ENCODE data around the gene TTYH2. TPM values are rescaled to one million over a fixed set of nuclear protein-coding genes. Genes with fewer than 3 reads are reported as not detected.

Gene TTYH2
- total and polyA plus RNA-seq, 2 experiments from 2014 or later: 1.4 to 3.9 TPM

DNA sequence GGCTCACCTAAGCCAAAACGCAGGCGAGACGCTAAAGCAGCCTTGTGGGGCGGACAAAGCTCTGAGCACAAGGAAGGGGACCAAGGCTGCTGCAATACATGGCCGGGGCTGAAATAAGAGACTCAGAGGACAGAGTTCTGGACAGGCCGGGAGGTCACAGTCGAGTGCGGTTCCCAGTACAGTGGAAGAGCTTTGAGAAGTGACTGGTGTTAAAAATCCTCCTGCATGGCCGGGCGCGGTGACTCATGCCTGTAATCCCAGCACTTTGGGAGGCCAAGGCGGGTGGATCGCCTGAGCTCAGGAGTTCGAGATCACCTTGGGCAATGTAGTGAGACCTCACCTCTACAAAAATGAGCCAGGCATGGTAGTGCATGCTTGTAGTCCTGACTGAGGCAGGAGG is 10.5 kb downstream of the TTYH2 start:
- no peaks in the 10 kb centered on the region; the same call in 2 of the 3 replicates for H3K9me3 Mint-ChIP-seq
- no peaks in the 10 kb centered on the region for H3K9me2 ChIP-seq (ENCODE audit: insufficient read depth)
- H3K36me3 ChIP-seq (ENCODE audit: insufficient read depth): no peaks in the 10 kb centered on the region
- no peak overlapping the region for H3K4me3 ChIP-seq
- H3K27me3 Mint-ChIP-seq (ENCODE audit: insufficient read depth, low read depth, poor library complexity): peaks cover 9% of the 10 kb centered on the region
- no peak overlapping the region for H3K4me3 Mint-ChIP-seq
- H3K79me2 ChIP-seq (replicated peaks; ENCODE audit: insufficient read depth): no peaks in the 10 kb centered on the region
- H3K36me3 Mint-ChIP-seq (ENCODE audit: low read depth): no peaks in the 10 kb centered on the region; the same call in 2 of the 3 replicates
- ATAC-seq (no peak), DNase-seq (ENCODE audit: low spot score) (no peak)
- no peak overlapping the region for H3K27ac ChIP-seq (ENCODE audit: low read depth)
- H2AFZ ChIP-seq: no peak overlapping the region
- no peak overlapping the region for H3K27ac Mint-ChIP-seq
- H4K20me1 ChIP-seq (replicated peaks; ENCODE audit: insufficient read depth): no peaks in the 10 kb centered on the region
- no peaks in the 10 kb centered on the region for H3K27me3 ChIP-seq (ENCODE audit: insufficient read depth)
- peaks cover 10% of the 10 kb centered on the region; the same call in 1 of the 3 replicates for H3K4me1 Mint-ChIP-seq
- no peak overlapping the region for H3K4me2 ChIP-seq
- no peaks in the 10 kb centered on the region for H3F3A ChIP-seq (replicated peaks; ENCODE audit: low read depth)
- H3K4me1 ChIP-seq (ENCODE audit: insufficient read depth): no peaks in the 10 kb centered on the region
- TF ChIP-seq, protein P1, sequence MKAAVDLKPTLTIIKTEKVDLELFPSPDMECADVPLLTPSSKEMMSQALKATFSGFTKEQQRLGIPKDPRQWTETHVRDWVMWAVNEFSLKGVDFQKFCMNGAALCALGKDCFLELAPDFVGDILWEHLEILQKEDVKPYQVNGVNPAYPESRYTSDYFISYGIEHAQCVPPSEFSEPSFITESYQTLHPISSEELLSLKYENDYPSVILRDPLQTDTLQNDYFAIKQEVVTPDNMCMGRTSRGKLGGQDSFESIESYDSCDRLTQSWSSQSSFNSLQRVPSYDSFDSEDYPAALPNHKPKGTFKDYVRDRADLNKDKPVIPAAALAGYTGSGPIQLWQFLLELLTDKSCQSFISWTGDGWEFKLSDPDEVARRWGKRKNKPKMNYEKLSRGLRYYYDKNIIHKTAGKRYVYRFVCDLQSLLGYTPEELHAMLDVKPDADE (IDR thresholded peaks at IDR 0.05): no peak
- TF ChIP-seq CREB1 (CRISPR knock-in tag; IDR thresholded peaks at IDR 0.05; ENCODE audit: low read depth): no peak
- TF ChIP-seq EZH2phosphoT487 (IDR thresholded peaks at IDR 0.05; ENCODE audit: unreplicated experiment): no peak
- TF ChIP-seq, protein P2, sequence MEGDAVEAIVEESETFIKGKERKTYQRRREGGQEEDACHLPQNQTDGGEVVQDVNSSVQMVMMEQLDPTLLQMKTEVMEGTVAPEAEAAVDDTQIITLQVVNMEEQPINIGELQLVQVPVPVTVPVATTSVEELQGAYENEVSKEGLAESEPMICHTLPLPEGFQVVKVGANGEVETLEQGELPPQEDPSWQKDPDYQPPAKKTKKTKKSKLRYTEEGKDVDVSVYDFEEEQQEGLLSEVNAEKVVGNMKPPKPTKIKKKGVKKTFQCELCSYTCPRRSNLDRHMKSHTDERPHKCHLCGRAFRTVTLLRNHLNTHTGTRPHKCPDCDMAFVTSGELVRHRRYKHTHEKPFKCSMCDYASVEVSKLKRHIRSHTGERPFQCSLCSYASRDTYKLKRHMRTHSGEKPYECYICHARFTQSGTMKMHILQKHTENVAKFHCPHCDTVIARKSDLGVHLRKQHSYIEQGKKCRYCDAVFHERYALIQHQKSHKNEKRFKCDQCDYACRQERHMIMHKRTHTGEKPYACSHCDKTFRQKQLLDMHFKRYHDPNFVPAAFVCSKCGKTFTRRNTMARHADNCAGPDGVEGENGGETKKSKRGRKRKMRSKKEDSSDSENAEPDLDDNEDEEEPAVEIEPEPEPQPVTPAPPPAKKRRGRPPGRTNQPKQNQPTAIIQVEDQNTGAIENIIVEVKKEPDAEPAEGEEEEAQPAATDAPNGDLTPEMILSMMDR (conservative IDR thresholded peaks at IDR 0.05; ENCODE audit: low read depth in 2 of 2): no peak
- no peak for TF ChIP-seq JUNB (IDR thresholded peaks at IDR 0.05; ENCODE audit: unreplicated experiment)
- no peak for TF ChIP-seq ZNF331 (CRISPR knock-in tag; IDR thresholded peaks at IDR 0.05; ENCODE audit: low read depth)
- TF ChIP-seq EZH2 (IDR thresholded peaks at IDR 0.05; ENCODE audit: low read depth, unreplicated experiment): no peak
- TF ChIP-seq, protein P3, sequence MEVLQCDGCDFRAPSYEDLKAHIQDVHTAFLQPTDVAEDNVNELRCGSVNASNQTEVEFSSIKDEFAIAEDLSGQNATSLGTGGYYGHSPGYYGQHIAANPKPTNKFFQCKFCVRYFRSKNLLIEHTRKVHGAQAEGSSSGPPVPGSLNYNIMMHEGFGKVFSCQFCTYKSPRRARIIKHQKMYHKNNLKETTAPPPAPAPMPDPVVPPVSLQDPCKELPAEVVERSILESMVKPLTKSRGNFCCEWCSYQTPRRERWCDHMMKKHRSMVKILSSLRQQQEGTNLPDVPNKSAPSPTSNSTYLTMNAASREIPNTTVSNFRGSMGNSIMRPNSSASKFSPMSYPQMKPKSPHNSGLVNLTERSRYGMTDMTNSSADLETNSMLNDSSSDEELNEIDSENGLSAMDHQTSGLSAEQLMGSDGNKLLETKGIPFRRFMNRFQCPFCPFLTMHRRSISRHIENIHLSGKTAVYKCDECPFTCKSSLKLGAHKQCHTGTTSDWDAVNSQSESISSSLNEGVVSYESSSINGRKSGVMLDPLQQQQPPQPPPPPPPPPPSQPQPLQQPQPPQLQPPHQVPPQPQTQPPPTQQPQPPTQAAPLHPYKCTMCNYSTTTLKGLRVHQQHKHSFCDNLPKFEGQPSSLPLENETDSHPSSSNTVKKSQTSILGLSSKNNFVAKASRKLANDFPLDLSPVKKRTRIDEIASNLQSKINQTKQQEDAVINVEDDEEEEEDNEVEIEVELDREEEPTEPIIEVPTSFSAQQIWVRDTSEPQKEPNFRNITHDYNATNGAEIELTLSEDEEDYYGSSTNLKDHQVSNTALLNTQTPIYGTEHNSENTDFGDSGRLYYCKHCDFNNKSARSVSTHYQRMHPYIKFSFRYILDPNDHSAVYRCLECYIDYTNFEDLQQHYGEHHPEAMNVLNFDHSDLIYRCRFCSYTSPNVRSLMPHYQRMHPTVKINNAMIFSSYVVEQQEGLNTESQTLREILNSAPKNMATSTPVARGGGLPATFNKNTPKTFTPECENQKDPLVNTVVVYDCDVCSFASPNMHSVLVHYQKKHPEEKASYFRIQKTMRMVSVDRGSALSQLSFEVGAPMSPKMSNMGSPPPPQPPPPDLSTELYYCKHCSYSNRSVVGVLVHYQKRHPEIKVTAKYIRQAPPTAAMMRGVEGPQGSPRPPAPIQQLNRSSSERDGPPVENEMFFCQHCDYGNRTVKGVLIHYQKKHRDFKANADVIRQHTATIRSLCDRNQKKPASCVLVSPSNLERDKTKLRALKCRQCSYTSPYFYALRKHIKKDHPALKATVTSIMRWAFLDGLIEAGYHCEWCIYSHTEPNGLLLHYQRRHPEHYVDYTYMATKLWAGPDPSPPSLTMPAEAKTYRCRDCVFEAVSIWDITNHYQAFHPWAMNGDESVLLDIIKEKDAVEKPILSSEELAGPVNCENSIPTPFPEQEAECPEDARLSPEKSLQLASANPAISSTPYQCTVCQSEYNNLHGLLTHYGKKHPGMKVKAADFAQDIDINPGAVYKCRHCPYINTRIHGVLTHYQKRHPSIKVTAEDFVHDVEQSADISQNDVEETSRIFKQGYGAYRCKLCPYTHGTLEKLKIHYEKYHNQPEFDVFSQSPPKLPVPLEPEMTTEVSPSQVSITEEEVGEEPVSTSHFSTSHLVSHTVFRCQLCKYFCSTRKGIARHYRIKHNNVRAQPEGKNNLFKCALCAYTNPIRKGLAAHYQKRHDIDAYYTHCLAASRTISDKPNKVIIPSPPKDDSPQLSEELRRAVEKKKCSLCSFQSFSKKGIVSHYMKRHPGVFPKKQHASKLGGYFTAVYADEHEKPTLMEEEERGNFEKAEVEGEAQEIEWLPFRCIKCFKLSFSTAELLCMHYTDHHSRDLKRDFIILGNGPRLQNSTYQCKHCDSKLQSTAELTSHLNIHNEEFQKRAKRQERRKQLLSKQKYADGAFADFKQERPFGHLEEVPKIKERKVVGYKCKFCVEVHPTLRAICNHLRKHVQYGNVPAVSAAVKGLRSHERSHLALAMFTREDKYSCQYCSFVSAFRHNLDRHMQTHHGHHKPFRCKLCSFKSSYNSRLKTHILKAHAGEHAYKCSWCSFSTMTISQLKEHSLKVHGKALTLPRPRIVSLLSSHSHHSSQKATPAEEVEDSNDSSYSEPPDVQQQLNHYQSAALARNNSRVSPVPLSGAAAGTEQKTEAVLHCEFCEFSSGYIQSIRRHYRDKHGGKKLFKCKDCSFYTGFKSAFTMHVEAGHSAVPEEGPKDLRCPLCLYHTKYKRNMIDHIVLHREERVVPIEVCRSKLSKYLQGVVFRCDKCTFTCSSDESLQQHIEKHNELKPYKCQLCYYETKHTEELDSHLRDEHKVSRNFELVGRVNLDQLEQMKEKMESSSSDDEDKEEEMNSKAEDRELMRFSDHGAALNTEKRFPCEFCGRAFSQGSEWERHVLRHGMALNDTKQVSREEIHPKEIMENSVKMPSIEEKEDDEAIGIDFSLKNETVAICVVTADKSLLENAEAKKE (CRISPR knock-in tag; IDR thresholded peaks at IDR 0.05): no peak
- TF ChIP-seq POLR2AphosphoS5 (IDR thresholded peaks at IDR 0.05; ENCODE audit: low read depth): no peak
- TF ChIP-seq, protein P4, sequence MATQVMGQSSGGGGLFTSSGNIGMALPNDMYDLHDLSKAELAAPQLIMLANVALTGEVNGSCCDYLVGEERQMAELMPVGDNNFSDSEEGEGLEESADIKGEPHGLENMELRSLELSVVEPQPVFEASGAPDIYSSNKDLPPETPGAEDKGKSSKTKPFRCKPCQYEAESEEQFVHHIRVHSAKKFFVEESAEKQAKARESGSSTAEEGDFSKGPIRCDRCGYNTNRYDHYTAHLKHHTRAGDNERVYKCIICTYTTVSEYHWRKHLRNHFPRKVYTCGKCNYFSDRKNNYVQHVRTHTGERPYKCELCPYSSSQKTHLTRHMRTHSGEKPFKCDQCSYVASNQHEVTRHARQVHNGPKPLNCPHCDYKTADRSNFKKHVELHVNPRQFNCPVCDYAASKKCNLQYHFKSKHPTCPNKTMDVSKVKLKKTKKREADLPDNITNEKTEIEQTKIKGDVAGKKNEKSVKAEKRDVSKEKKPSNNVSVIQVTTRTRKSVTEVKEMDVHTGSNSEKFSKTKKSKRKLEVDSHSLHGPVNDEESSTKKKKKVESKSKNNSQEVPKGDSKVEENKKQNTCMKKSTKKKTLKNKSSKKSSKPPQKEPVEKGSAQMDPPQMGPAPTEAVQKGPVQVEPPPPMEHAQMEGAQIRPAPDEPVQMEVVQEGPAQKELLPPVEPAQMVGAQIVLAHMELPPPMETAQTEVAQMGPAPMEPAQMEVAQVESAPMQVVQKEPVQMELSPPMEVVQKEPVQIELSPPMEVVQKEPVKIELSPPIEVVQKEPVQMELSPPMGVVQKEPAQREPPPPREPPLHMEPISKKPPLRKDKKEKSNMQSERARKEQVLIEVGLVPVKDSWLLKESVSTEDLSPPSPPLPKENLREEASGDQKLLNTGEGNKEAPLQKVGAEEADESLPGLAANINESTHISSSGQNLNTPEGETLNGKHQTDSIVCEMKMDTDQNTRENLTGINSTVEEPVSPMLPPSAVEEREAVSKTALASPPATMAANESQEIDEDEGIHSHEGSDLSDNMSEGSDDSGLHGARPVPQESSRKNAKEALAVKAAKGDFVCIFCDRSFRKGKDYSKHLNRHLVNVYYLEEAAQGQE (IDR thresholded peaks at IDR 0.05; ENCODE audit: unreplicated experiment): no peak
- no peak for TF ChIP-seq ZNF114 (CRISPR knock-in tag; IDR thresholded peaks at IDR 0.05)
- no peak for TF ChIP-seq NANOG (IDR thresholded peaks at IDR 0.05; ENCODE audit: borderline replicate concordance)
- TF ChIP-seq STAT1 (IDR thresholded peaks at IDR 0.05; ENCODE audit: unreplicated experiment): no peak
